AG09319 (cell line): Measurements from ENCODE around the gene ATP5F1C.
"Not testable (repeated sequence)": the region's sequence is repeated elsewhere in the genome, so short reads cannot be mapped to it uniquely, and the experiment has no call there.

Experiments used
- DNase-seq: peaks from one replicate; pipeline ENCODE4 v3.0.0-alpha.2; 2010; ENCODE audit warnings: low read depth; ENCODE audit errors: extremely low read depth
- CTCF ChIP-seq: IDR thresholded peaks from 2 replicates; pipeline ENCODE4 v1.5.1; 2011; ENCODE audit warnings: low read depth, mild to moderate bottlenecking, inconsistent platforms, low read length, moderate library complexity

ATP5F1C gene

GRCh38 chr10:7756360-7756992 lies 31.5 kb upstream of the ATP5F1C start:
- no peak for DNase-seq
- peak; percentile 46 for TF ChIP-seq CTCF

GRCh38 chr10:7763929-7764328 lies 24.0 kb upstream of the ATP5F1C start:
- no peak for DNase-seq
- no peak for TF ChIP-seq CTCF

- DNase-seq, result no peak
- TF ChIP-seq CTCF, result no peak
Observed at GRCh38 chr10:7766241-7766640, 21.7 kb upstream of the ATP5F1C start.

GRCh38 chr10:7767209-7767608 lies 20.8 kb upstream of the ATP5F1C start:
- no peak for DNase-seq
- no peak for TF ChIP-seq CTCF

GRCh38 chr10:7768417-7768816 lies 19.6 kb upstream of the ATP5F1C start:
- no peak for TF ChIP-seq CTCF
- DNase-seq, result no peak

- DNase-seq, result no peak
- no peak for TF ChIP-seq CTCF
Observed at GRCh38 chr10:7773845-7774801, 13.9 kb upstream of the ATP5F1C start.

GRCh38 chr10:7776777-7777176 lies 11.2 kb upstream of the ATP5F1C start:
- no peak for DNase-seq
- TF ChIP-seq CTCF, result no peak

GRCh38 chr10:7782194-7782593 lies 5.8 kb upstream of the ATP5F1C start:
- not testable (repeated sequence) for DNase-seq
